ENCODE data around the gene MPEG1.

Gene MPEG1

DNA sequence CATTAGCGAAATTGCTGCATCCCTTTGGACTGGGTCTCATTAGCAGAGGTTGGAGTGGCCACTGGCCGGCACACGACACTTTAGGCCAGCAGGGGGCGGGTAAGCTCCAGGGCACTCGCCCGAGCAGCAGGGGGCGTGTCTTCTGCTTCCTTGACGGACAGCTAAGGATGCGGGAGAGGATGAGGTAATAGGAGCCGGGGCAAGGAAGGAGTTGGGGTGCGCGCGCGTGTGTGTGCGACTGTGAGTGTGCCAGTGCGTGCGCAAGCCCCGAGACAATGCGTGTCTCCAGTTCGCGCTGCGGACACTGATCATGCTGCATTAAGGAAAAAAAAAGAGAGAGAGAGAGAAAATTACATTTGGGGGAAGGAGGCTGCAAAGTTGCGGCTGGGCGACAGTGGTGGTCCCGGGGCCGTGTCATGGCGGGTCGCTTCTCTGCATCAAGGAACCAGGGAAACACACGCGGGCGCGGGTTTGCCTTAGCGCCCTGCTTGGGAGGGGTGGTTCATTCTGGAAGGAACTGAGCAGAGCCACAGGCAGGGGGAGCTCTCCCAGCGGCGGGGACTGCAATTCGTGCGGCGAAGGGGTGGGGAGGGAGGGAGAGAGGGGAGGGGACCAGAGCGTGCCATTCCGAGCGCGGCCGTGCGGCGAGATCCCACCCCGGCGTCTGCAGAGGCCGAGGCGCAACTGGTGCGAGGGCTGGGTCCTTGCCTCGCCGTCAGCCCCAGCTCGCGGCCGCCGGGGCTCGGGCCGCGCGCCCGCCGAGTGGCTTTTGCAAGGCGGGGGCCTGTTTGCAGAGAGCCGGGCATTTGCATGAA lies 41.0 kb downstream of the MPEG1 start, which contains the start of gene DTX4:
TSS of gene DTX4 (plus strand) at position 625 of the 815 bp plus-strand sequence. CDS start 464 bp downstream, outside the sequence.
- peak; percentile 85 for DNase-seq (ENCODE audit: low read depth)

DNA sequence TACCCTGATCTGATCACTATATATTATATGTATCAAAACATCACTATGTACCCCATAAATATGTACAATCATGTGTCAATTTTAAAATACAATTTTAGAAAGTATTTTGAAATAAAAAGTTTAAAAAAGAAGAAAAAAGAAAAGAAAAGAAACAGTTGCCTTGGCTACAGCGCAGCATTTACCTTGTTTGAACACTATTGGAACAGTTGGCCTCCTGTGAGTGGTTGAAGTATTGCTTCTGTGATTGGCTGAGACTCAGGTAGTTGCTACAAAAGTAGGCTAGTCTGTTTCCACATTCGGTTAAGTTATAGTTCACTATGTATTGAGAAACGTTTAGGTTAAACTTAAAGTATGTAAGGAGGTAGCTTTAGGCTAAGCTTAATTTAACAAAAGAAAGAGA lies 48.7 kb downstream of the MPEG1 start:
- no peak for DNase-seq (ENCODE audit: low read depth)
